ENCODE data around the gene MDP1.

DNA sequence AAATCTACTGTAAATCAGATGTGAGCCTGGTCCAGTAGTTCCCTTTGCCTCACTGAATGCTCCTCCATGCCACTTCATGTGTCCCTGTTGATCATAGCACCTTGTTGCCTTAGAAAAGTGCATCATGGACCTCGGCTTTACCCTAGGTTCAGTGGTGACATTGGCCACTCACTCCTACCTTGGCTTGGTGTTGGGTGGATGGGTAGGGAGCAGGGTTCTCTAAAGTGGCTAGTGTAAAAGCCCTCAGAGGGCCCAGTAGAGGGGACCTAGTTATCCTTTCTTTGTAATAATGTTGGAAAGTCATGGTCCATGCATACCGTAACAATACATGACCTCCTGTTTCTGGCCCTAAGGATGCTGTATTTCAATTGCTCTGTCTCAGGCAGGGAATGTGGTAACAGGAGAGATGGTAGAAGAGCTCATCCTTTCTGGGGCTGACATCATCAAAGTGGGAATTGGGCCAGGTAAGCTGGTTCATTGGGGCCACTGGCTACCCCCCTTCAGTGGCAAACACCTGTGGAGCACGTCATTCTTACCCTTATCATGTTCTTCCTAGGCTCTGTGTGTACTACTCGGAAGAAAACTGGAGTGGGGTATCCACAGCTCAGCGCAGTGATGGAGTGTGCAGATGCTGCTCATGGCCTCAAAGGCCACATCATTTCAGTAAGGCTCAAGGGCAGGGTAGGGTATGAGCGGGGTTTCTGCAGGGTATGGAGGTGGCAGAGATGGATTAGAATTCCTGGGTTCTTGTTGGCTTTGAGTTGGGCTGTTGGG is 21.0 kb upstream of the MDP1 start:
- TF ChIP-seq, protein P1, sequence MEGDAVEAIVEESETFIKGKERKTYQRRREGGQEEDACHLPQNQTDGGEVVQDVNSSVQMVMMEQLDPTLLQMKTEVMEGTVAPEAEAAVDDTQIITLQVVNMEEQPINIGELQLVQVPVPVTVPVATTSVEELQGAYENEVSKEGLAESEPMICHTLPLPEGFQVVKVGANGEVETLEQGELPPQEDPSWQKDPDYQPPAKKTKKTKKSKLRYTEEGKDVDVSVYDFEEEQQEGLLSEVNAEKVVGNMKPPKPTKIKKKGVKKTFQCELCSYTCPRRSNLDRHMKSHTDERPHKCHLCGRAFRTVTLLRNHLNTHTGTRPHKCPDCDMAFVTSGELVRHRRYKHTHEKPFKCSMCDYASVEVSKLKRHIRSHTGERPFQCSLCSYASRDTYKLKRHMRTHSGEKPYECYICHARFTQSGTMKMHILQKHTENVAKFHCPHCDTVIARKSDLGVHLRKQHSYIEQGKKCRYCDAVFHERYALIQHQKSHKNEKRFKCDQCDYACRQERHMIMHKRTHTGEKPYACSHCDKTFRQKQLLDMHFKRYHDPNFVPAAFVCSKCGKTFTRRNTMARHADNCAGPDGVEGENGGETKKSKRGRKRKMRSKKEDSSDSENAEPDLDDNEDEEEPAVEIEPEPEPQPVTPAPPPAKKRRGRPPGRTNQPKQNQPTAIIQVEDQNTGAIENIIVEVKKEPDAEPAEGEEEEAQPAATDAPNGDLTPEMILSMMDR (optimal IDR thresholded peaks at IDR 0.05 in 1 of 3, IDR thresholded peaks at IDR 0.05 in 1 of 3, conservative IDR thresholded peaks at IDR 0.05 in 1 of 3; ENCODE audit: extremely low read depth in 1 of 3, insufficient read depth in 2 of 3, low read length in 3 of 3): no peak
- no peak for TF ChIP-seq EZH2 (IDR thresholded peaks at IDR 0.05; ENCODE audit: low read length)
